IMR-90 (cell line): ENCODE data around the gene TEX28. TPM values are rescaled to one million over a fixed set of nuclear protein-coding genes. Genes with fewer than 3 reads are reported as not detected.

ENCODE experiments used
- ATAC-seq: fragments of 200-7000 bp; cut with Tn5 transposase; 2 replicates; pipeline ENCODE4 v1.9.1; 2020; ENCODE audit warnings: low read depth, mild to moderate bottlenecking, moderate library complexity
- BruUV-seq: library from RNA; stranded (reverse); fragments of 400-500 nt; replicated peaks from 2 replicates; lab custom pipeline; 2021; lab: Mats Ljungman, UMichigan
- CTCF ChIA-PET: fragments of 300-600 bp; formaldehyde crosslinking; extraction: SDS; loops from one replicate; lab custom pipeline; 2021; ENCODE audit warnings: antibody characterized with exemption; lab: Yijun Ruan, JAX
- POLR2A ChIA-PET: fragments of 300-600 bp; sonication (Branson Sonifier 250); formaldehyde crosslinking; loops from one replicate; lab custom pipeline; 2022; ENCODE audit warnings: antibody characterized with exemption; ENCODE audit not compliant: unreplicated experiment; lab: Charles Lee
- DNase-seq: peaks from one replicate; pipeline ENCODE4 v3.0.0; 2013
- H2AFZ ChIP-seq: replicated peaks from 2 replicates; pipeline ENCODE3; 2013; ENCODE audit warnings: low read length, mild to moderate bottlenecking; ENCODE audit not compliant: poor library complexity
- H2AK5ac ChIP-seq: 2 replicates; pipeline ENCODE4 v1.6.1; 2013; ENCODE audit warnings: low read depth, low read length, inconsistent platforms
- H2AK9ac ChIP-seq: replicated peaks from 2 replicates; pipeline ENCODE3; 2013; ENCODE audit warnings: mild to moderate bottlenecking, low read depth, low read length, moderate library complexity; ENCODE audit not compliant: poor library complexity
- H2BK120ac ChIP-seq: 2 replicates; pipeline ENCODE4 v1.6.1; 2013; ENCODE audit warnings: low read depth, low read length, inconsistent platforms
- H2BK15ac ChIP-seq: 3 replicates; pipeline ENCODE4 v1.6.1; 2013; ENCODE audit warnings: low read depth, low read length, inconsistent platforms
- H2BK20ac ChIP-seq: 2 replicates; pipeline ENCODE4 v1.6.1; 2013; ENCODE audit warnings: low read depth, mild to moderate bottlenecking, inconsistent platforms, low read length, moderate library complexity
- H2BK5ac ChIP-seq: 2 replicates; pipeline ENCODE4 v1.6.1; 2013; ENCODE audit warnings: mild to moderate bottlenecking, low read depth, low read length, inconsistent platforms; ENCODE audit not compliant: poor library complexity, severe bottlenecking
- H3K14ac ChIP-seq: replicated peaks from 2 replicates; pipeline ENCODE4 v1.6.1; 2013; ENCODE audit warnings: low read depth, low read length, inconsistent platforms
- H3K18ac ChIP-seq: 2 replicates; pipeline ENCODE4 v1.6.1; 2013; ENCODE audit warnings: low read depth, low read length, control low read depth
- H3K23ac ChIP-seq: 2 replicates; pipeline ENCODE4 v1.6.1; 2013; ENCODE audit warnings: low read depth, low read length, inconsistent platforms
- H3K27ac ChIP-seq: 2 replicates; pipeline ENCODE4 v1.5.1; 2013; ENCODE audit warnings: mild to moderate bottlenecking, control low read depth, low read length; ENCODE audit not compliant: insufficient read depth
- H3K27me3 ChIP-seq: 2 replicates; pipeline ENCODE4 v1.6.1; 2013; ENCODE audit warnings: low read length; ENCODE audit not compliant: control insufficient read depth, insufficient read depth
- H3K36me3 ChIP-seq: 2 replicates; pipeline ENCODE4 v1.6.1; 2013; ENCODE audit warnings: low read length, mixed read lengths; ENCODE audit not compliant: control insufficient read depth, insufficient read depth
- H3K4ac ChIP-seq: 2 replicates; pipeline ENCODE4 v1.6.1; 2013; ENCODE audit warnings: low read depth, low read length, inconsistent platforms
- H3K4me1 ChIP-seq: 2 replicates; pipeline ENCODE4 v1.6.1; 2013; ENCODE audit warnings: low read length, mixed read lengths; ENCODE audit not compliant: control insufficient read depth, insufficient read depth
- H3K4me2 ChIP-seq: 2 replicates; pipeline ENCODE4 v1.6.1; 2013; ENCODE audit warnings: low read depth, mild to moderate bottlenecking, control low read depth, low read length, moderate library complexity
- H3K4me3 ChIP-seq: 2 replicates; pipeline ENCODE4 v1.5.1; 2013; ENCODE audit warnings: low read depth, mild to moderate bottlenecking, control low read depth, low read length, moderate library complexity; ENCODE audit not compliant: insufficient read depth
- H3K56ac ChIP-seq: 2 replicates; pipeline ENCODE4 v1.6.1; 2013; ENCODE audit warnings: low read length, inconsistent platforms; ENCODE audit not compliant: insufficient read depth; ENCODE audit errors: extremely low read depth
- H3K79me1 ChIP-seq, 2 experiments: 2 replicates each; pipeline ENCODE4 v1.6.1; 2013; ENCODE audit warnings: low read length in 2 of 2, inconsistent platforms in 1 of 2, low read depth in 1 of 2
- H3K9ac ChIP-seq: 2 replicates; pipeline ENCODE4 v1.6.1; 2013; ENCODE audit warnings: low read depth, low read length, control low read depth
- H3K9me1 ChIP-seq: 2 replicates; pipeline ENCODE4 v1.6.1; 2013; ENCODE audit warnings: low read length, inconsistent platforms; ENCODE audit not compliant: insufficient read depth
- H3K9me3 ChIP-seq: 2 replicates; pipeline ENCODE4 v1.6.1; 2013; ENCODE audit warnings: low read length; ENCODE audit not compliant: control insufficient read depth, insufficient read depth
- H4K20me1 ChIP-seq: 2 replicates; pipeline ENCODE4 v1.6.1; 2013; ENCODE audit warnings: low read length, inconsistent platforms; ENCODE audit not compliant: insufficient read depth
- H4K5ac ChIP-seq: 2 replicates; pipeline ENCODE4 v1.6.1; 2013; ENCODE audit warnings: mild to moderate bottlenecking, low read depth, low read length, control low read depth
- H4K8ac ChIP-seq, 2 experiments: 2 replicates each; pipeline ENCODE4 v1.6.1; 2013; ENCODE audit warnings: low read depth in 2 of 2, low read length in 2 of 2, control low read depth in 1 of 2, inconsistent platforms in 1 of 2
- H4K91ac ChIP-seq: 2 replicates; pipeline ENCODE4 v1.6.1; 2013; ENCODE audit warnings: low read depth, low read length, inconsistent platforms; ENCODE audit not compliant: insufficient read depth
- CHD1 ChIP-seq: IDR thresholded peaks from 2 replicates; pipeline ENCODE4 v1.6.1; 2012; ENCODE audit warnings: low read depth, low read length, improper control_type of control experiment
- MAZ ChIP-seq: IDR thresholded peaks from 2 replicates; pipeline ENCODE4 v1.6.1; 2012; ENCODE audit warnings: low read depth, mild to moderate bottlenecking, low read length, improper control_type of control experiment, moderate library complexity, borderline replicate concordance
- NFE2L2 ChIP-seq: fragments of 150-350 bp; IDR thresholded peaks from 2 replicates; pipeline ENCODE4 v1.6.1; 2016; ENCODE audit warnings: low read depth, mild to moderate bottlenecking, low read length
- WGBS, 2 experiments: methylation state at CpG; one replicate each; pipeline versions ENCODE4 v1.1.5 to v1.1.7; 2013; ENCODE audit warnings: missing lambda C conversion rate in 2 of 2; ENCODE audit not compliant: insufficient read length in 1 of 2; ENCODE audit errors: extremely low coverage in 2 of 2; 5-methylcytosine and 5-hydroxymethylcytosine counted together
- dilution Hi-C: fragments of 300-500 bp; cut with HindIII; formaldehyde crosslinking; loops from one replicate; pipeline ENCODE4 v1.14.3; 2018; ENCODE audit warnings: low sequenced_read_pairs; ENCODE audit not compliant: unreplicated experiment
- in situ Hi-C: fragments of 300-500 bp; cut with MboI; formaldehyde crosslinking; loops from 3 replicates; pipeline ENCODE4 v1.14.3; 2019; ENCODE audit warnings: low sequenced_read_pairs, inconsistent platforms, mixed read lengths
- intact Hi-C: fragments of 100-400 bp; cut with micrococcal nuclease; formaldehyde crosslinking; loops from 2 replicates; pipeline ENCODE4 v1.10.0; 2022
- polyA plus RNA-seq, 3 experiments: library from polyadenylated mRNA; depleted of rRNA; stranded (reverse); fragments of >200 nt; gene quantifications; 2 replicates each; pipeline ENCODE4 v1.2.3, GENCODE V29; 2012; ENCODE audit warnings: low replicate concordance in 1 of 3
- total RNA-seq: library from RNA; depleted of rRNA; stranded (reverse); fragments of >200 nt; gene quantifications from 2 replicates; pipeline ENCODE4 v1.2.3, GENCODE V29; 2012
- TF ChIP-seq, protein P1 (sequence below): conservative IDR thresholded peaks from 2 replicates; pipeline ENCODE4 v1.5.1; 2012; ENCODE audit warnings: mild to moderate bottlenecking, low read depth, low read length, improper control_type of control experiment

TEX28 gene
- total and polyA plus RNA-seq, 2 of the 4 experiments (the other 2 are of a cell fraction): not detected

DNA sequence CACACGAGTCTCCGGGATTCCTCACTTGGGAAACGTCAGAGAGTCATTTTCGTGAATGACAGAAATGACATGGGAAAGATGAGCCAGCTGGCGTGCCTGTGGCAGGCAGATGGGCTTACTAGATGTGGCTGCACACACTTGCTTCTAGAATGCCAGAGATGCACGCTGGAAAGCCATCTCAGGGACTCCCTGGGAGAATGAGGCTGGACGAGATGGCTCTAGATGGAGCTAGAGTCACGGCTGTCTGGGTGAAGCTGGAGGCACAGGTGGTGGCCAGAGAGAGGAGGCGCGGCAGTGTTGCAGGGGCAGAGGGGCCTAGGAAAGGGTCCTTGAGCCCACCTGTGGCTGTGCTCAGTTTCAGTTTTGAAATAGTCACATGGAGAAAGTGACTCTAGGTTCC, 26.7 kb upstream of the TEX28 start:
- intact Hi-C loops (no loop called here), dilution Hi-C loops (no loop called here), in situ Hi-C loops (no loop called here)
- no peak for DNase-seq
- H4K8ac ChIP-seq: no peak overlapping the region
- H2AFZ ChIP-seq: no peak overlapping the region
- H3K79me1 ChIP-seq: no peaks in the 10 kb centered on the region
- no peak overlapping the region for H3K4me2 ChIP-seq
- no peak overlapping the region for H2BK120ac ChIP-seq
- CTCF ChIA-PET: interaction anchor here (0.5 kb wide), 1 partner anchor 235 kb away, joined by 4 read pairs; no protein-coding TSS in a partner anchor
- peak; percentile 53; the same call in 1 of the 2 replicates for ATAC-seq
- no peak overlapping the region for H3K4me3 ChIP-seq
- WGBS, 2 experiments: 62% methylated on average over 5 of the region's 10 CpGs; no CpG with 5 or more reads in 1 of the 2 experiments
- H3K9me1 ChIP-seq: no peaks in the 10 kb centered on the region
- H3K36me3 ChIP-seq: no peaks in the 10 kb centered on the region
- H3K4me1 ChIP-seq: peaks cover 3% of the 10 kb centered on the region; the same call in 1 of the 2 replicates
- H3K23ac ChIP-seq: no peak overlapping the region
- no peak overlapping the region for H3K56ac ChIP-seq
- no peak overlapping the region for H4K91ac ChIP-seq
- H3K14ac ChIP-seq: no peak overlapping the region
- H2BK15ac ChIP-seq: no peak overlapping the region
- no peak overlapping the region for H3K27ac ChIP-seq
- POLR2A ChIA-PET: no interaction called here
- H3K4ac ChIP-seq: no peak overlapping the region
- no peak overlapping the region for H2AK9ac ChIP-seq
- H2BK5ac ChIP-seq: no peak overlapping the region
- no peak overlapping the region for H3K18ac ChIP-seq
- no peaks in the 10 kb centered on the region for H3K9me3 ChIP-seq
- H2BK20ac ChIP-seq: no peak overlapping the region
- H4K20me1 ChIP-seq: no peaks in the 10 kb centered on the region
- TF ChIP-seq, protein P1, sequence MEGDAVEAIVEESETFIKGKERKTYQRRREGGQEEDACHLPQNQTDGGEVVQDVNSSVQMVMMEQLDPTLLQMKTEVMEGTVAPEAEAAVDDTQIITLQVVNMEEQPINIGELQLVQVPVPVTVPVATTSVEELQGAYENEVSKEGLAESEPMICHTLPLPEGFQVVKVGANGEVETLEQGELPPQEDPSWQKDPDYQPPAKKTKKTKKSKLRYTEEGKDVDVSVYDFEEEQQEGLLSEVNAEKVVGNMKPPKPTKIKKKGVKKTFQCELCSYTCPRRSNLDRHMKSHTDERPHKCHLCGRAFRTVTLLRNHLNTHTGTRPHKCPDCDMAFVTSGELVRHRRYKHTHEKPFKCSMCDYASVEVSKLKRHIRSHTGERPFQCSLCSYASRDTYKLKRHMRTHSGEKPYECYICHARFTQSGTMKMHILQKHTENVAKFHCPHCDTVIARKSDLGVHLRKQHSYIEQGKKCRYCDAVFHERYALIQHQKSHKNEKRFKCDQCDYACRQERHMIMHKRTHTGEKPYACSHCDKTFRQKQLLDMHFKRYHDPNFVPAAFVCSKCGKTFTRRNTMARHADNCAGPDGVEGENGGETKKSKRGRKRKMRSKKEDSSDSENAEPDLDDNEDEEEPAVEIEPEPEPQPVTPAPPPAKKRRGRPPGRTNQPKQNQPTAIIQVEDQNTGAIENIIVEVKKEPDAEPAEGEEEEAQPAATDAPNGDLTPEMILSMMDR: peak; percentile 20; the same call in 1 of the 2 replicates
- no peak for TF ChIP-seq MAZ
- TF ChIP-seq CHD1: no peak
- TF ChIP-seq NFE2L2: no peak
- H4K5ac ChIP-seq: no peak overlapping the region
- no TSS peak for BruUV-seq
- H3K9ac ChIP-seq: no peak overlapping the region
- H2AK5ac ChIP-seq: no peak overlapping the region
- peaks cover 50% of the 10 kb centered on the region for H3K27me3 ChIP-seq
